ENCODE data around the gene DPYSL4.

DNA sequence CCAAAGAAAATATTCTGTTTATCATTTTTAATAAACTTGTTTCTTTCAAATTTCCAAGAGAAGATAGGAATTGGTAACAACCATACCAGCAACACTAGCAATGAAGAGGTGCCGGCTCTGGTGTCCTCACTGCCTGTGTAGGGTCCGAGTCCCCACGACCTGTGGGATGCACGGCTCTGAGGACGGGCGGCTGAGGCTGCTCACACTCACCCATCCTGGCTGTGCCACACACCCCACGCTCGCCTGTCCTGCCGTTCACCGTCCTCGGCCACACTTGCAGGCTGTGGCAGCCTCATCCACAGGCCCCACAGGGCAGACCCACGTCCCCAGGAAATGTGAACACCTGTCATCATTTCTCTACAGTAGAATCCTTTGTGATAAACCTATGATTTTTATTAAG lies 48.2 kb upstream of the DPYSL4 start:
- TF ChIP-seq, protein P1, sequence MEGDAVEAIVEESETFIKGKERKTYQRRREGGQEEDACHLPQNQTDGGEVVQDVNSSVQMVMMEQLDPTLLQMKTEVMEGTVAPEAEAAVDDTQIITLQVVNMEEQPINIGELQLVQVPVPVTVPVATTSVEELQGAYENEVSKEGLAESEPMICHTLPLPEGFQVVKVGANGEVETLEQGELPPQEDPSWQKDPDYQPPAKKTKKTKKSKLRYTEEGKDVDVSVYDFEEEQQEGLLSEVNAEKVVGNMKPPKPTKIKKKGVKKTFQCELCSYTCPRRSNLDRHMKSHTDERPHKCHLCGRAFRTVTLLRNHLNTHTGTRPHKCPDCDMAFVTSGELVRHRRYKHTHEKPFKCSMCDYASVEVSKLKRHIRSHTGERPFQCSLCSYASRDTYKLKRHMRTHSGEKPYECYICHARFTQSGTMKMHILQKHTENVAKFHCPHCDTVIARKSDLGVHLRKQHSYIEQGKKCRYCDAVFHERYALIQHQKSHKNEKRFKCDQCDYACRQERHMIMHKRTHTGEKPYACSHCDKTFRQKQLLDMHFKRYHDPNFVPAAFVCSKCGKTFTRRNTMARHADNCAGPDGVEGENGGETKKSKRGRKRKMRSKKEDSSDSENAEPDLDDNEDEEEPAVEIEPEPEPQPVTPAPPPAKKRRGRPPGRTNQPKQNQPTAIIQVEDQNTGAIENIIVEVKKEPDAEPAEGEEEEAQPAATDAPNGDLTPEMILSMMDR (IDR thresholded peaks at IDR 0.05) = no peak
- TF ChIP-seq POLR2A (IDR thresholded peaks at IDR 0.05) (no peak), EP300 (IDR thresholded peaks at IDR 0.05; ENCODE audit: low read depth) (no peak), POLR2AphosphoS5 (IDR thresholded peaks at IDR 0.05) (no peak)
